Ascending aorta (tissue), 2 donors: ENCODE measurements around the gene COG8. TPM values are rescaled to one million over a fixed set of nuclear protein-coding genes. Genes with fewer than 3 reads are reported as not detected.

Experiments used
- DNase-seq, 2 donors: peaks; one replicate each; pipeline ENCODE4 v3.0.0-alpha.2; 2019; ENCODE audit warnings: low spot score in 2 of 2
- H3K27ac ChIP-seq, 2 donors: fragments of 200-600 bp; sonication (generic); one replicate each; pipeline ENCODE4 v1.5.1; 2016 to 2017; ENCODE audit warnings: mild to moderate bottlenecking in 1 of 2
- H3K27me3 ChIP-seq: fragments of 200-600 bp; sonication (generic); one replicate; pipeline ENCODE4 v1.5.1; 2017
- H3K36me3 ChIP-seq, 2 donors: fragments of 200-600 bp; sonication (generic); one replicate each; pipeline ENCODE4 v1.5.1; 2016
- H3K4me1 ChIP-seq, 2 donors: fragments of 200-600 bp; sonication (generic); one replicate each; pipeline ENCODE4 v1.5.1; 2016 to 2017; ENCODE audit warnings: mild to moderate bottlenecking in 1 of 2
- H3K4me3 ChIP-seq, 2 donors: fragments of 200-600 bp; sonication (generic); one replicate each; pipeline ENCODE4 v1.5.1; 2016 to 2017; ENCODE audit warnings: mild to moderate bottlenecking in 1 of 2
- H3K9me3 ChIP-seq, 2 donors: fragments of 200-600 bp; sonication (generic); one replicate each; pipeline ENCODE4 v1.5.1; 2016
- intact Hi-C: fragments of 100-400 bp; cut with DNase I; formaldehyde crosslinking; loops from one replicate; pipeline ENCODE4 v1.15.1; 2023
- total RNA-seq: library from RNA; depleted of rRNA; stranded (reverse); fragments of >200 nt; gene quantifications from one replicate; pipeline ENCODE4 v1.1.0, GENCODE V29; 2016
- TF ChIP-seq, protein P1 (sequence below), 3 experiments: fragments of 200-600 bp in 2 of 3; fragments of 450-650 bp in 1 of 3; sonication (generic) in 2 of 3; IDR thresholded peaks; one replicate each; pipeline ENCODE4 v1.5.1; 2016 to 2019; ENCODE audit warnings: antibody characterized with exemption in 3 of 3, mild to moderate bottlenecking in 1 of 3, moderate library complexity in 1 of 3

The COG8 gene
- total RNA-seq, 1 donor from 2014 or later, result 24.7 TPM

DNA sequence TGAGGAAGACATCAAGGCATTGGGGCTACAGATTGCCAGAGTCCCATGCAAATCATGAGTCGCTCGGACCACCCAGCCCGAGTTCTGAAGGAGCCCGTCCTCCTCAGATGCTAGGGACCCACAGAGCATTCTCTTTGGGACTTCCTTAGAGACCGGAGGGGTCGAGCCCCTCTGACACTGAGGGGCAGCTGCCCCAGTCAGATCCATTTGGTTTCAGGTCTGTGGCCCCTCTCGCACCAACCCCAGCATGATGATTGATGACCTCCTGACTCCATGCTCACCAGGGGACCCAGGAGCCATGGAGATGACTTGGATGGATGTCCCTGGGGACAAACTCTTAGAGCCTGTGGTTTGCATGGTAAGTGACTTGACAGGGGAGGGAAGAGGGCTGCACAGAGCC lies 17.0 kb downstream of the COG8 start:
- TF ChIP-seq, protein P1, sequence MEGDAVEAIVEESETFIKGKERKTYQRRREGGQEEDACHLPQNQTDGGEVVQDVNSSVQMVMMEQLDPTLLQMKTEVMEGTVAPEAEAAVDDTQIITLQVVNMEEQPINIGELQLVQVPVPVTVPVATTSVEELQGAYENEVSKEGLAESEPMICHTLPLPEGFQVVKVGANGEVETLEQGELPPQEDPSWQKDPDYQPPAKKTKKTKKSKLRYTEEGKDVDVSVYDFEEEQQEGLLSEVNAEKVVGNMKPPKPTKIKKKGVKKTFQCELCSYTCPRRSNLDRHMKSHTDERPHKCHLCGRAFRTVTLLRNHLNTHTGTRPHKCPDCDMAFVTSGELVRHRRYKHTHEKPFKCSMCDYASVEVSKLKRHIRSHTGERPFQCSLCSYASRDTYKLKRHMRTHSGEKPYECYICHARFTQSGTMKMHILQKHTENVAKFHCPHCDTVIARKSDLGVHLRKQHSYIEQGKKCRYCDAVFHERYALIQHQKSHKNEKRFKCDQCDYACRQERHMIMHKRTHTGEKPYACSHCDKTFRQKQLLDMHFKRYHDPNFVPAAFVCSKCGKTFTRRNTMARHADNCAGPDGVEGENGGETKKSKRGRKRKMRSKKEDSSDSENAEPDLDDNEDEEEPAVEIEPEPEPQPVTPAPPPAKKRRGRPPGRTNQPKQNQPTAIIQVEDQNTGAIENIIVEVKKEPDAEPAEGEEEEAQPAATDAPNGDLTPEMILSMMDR (IDR thresholded peaks at IDR 0.05), result no peak
- no peaks in the 10 kb centered on the region for H3K27me3 ChIP-seq
- H3K36me3 ChIP-seq, result peaks cover 71 to 83% of the 10 kb centered on the region in 2 donors
- peak in 1 of 2 donors; percentile 39 for DNase-seq
- H3K27ac ChIP-seq, result no peak overlapping the region
- intact Hi-C loops, result no loop called here
- no peak overlapping the region for H3K4me3 ChIP-seq
- H3K4me1 ChIP-seq, result no peaks in the 10 kb centered on the region
- H3K9me3 ChIP-seq, result no peaks in the 10 kb centered on the region

DNA sequence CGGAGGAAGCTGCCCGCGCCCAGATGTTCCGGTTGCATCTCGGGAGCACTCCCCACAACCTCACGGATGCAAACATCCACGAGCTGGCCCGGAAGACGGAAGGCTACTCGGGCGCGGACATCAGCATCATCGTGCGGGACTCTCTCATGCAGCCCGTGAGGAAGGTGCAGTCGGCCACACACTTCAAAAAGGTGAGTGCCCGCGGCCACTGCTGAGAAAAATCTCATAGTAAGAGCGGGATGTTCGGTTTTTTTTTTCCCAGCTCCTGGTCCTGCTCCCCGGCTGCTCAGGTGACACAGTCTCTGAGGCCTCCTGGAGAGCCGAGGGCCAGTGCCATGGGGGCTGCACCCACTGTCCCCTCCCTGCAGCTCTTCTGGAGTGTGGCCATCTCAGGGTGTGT lies 18.3 kb downstream of the COG8 start:
- no peaks in the 10 kb centered on the region for H3K4me1 ChIP-seq
- peaks cover 83 to 96% of the 10 kb centered on the region in 2 donors for H3K36me3 ChIP-seq
- DNase-seq, result peak in 1 of 2 donors; percentile 56
- H3K4me3 ChIP-seq, result no peak overlapping the region
- intact Hi-C loops, result no loop called here
- TF ChIP-seq, protein P1 (IDR thresholded peaks at IDR 0.05), result no peak
- no peak overlapping the region for H3K27ac ChIP-seq
- no peaks in the 10 kb centered on the region for H3K9me3 ChIP-seq
- no peaks in the 10 kb centered on the region for H3K27me3 ChIP-seq

DNA sequence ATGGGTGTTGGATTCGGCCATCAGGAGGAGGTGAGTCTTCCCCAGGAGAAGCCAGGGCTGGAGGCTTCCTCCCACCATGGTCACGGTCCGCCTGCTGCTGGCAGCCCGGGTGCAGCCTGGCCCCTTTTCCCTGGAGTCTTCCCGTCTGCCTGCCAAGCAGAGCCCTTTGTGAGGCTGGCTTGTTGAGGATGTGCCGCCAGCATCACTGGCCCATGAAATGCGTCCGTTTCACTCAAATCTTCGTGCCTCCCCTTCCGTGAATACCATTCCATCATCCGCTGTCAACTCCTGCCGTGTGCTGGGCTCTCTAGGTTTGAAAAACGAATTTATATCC lies 18.7 kb downstream of the COG8 start:
- H3K27ac ChIP-seq, result no peak overlapping the region
- H3K27me3 ChIP-seq, result no peaks in the 10 kb centered on the region
- TF ChIP-seq, protein P1 (IDR thresholded peaks at IDR 0.05), result no peak
- intact Hi-C loops, result no loop called here
- DNase-seq, result peak in 1 of 2 donors; percentile 53
- no peak overlapping the region for H3K4me3 ChIP-seq
- peaks cover 87 to 98% of the 10 kb centered on the region in 2 donors for H3K36me3 ChIP-seq
- H3K9me3 ChIP-seq, result no peaks in the 10 kb centered on the region
- H3K4me1 ChIP-seq, result no peaks in the 10 kb centered on the region

DNA sequence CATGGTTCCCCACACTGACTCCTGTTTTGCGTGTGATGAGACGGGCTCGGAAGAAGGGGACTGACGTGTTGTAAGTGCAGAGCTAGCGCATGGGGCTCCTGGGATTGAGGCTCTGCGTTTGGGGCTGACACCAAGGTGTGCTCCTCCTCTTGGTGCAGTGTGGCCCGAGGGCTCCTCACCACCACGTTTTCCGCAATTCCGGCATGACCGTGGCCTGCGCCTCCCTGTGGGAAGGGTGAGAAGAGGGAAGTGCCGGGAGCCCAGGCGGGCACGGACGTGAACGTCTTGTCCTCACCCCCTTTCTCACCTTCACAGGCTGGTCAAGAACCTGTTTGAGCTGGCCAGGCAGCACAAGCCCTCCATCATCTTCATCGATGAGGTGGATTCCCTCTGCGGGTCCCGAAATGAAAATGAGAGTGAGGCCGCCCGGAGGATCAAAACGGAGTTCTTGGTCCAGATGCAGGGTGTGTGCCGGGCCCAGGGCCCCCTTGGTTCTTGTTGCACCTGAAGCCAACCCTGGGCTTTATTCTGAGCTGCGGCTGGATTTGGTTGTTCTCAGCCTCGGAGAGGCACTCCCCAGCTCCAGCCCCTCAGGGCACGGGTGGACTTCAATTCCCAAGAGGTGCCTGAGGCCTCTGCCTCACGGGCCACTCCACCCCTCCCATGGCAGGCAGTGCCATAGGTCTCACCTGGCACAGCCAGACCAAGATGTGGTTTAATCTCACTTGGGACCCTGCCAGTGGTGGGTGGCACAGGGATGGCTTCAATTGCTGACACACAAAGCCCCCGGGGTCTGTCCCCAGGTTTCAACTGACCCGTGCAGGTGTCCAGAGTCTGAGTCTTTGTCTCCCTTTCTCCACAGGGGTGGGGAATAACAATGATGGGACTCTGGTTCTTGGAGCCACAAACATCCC lies 19.3 kb downstream of the COG8 start:
- Histone ChIP-seq H3K36me3 (peaks cover 89 to 96% of the 10 kb centered on the region in 2 donors), H3K4me1 (no peaks in the 10 kb centered on the region), H3K27me3 (no peaks in the 10 kb centered on the region), H3K9me3 (no peaks in the 10 kb centered on the region), H3K27ac (no peak overlapping the region), H3K4me3 (no peak overlapping the region)
- intact Hi-C loops, result loop anchor here (10.0 kb wide), 1 partner anchor 785 kb away; the partner anchor contains the start of gene ZFP90
- TF ChIP-seq, protein P1 (IDR thresholded peaks at IDR 0.05), result no peak
- peak in 1 of 2 donors; percentile 59 for DNase-seq

DNA sequence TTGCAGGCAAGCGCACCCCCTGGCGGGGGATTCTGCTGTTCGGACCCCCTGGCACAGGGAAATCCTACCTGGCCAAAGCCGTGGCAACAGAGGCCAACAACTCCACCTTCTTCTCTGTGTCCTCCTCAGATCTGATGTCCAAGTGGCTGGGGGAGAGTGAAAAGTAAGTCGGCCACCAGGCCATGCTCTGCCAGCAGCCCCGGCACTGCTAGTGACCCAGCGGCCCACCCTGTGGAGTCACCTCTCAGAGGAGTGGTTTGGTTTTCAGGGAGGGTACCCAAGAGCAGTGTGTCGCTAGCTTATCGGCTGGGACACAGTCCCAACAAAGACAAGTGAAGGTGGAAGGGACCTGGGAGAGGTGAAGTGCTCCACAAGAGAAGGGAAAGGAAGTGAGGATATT lies 20.0 kb downstream of the COG8 start:
- H3K4me3 ChIP-seq, result no peak overlapping the region
- no peaks in the 10 kb centered on the region for H3K27me3 ChIP-seq
- H3K4me1 ChIP-seq, result no peaks in the 10 kb centered on the region
- no peaks in the 10 kb centered on the region for H3K9me3 ChIP-seq
- intact Hi-C loops, result loop anchor here (10.0 kb wide), 1 partner anchor 785 kb away; the partner anchor contains the start of gene ZFP90
- peaks cover 92 to 96% of the 10 kb centered on the region in 2 donors for H3K36me3 ChIP-seq
- TF ChIP-seq, protein P1 (IDR thresholded peaks at IDR 0.05), result no peak
- no peak overlapping the region for H3K27ac ChIP-seq
- peak in 1 of 2 donors; percentile 54 for DNase-seq
